IMR-90 (cell line): ENCODE data around the gene TENT5C. TPM values are rescaled to one million over a fixed set of nuclear protein-coding genes. Genes with fewer than 3 reads are reported as not detected.
A peak's percentile ranks its signal among the peaks of the same experiment; 100 is the strongest.

Experiments used
- ATAC-seq: fragments of 200-7000 bp; cut with Tn5 transposase; 2 replicates; pipeline ENCODE4 v1.9.1; 2020; ENCODE audit warnings: low read depth, mild to moderate bottlenecking, moderate library complexity
- BruUV-seq: library from RNA; stranded (reverse); fragments of 400-500 nt; replicated peaks from 2 replicates; lab custom pipeline; 2021; lab: Mats Ljungman, UMichigan
- CTCF ChIA-PET: fragments of 300-600 bp; formaldehyde crosslinking; extraction: SDS; loops from one replicate; lab custom pipeline; 2021; ENCODE audit warnings: antibody characterized with exemption; lab: Yijun Ruan, JAX
- POLR2A ChIA-PET: fragments of 300-600 bp; sonication (Branson Sonifier 250); formaldehyde crosslinking; loops from one replicate; lab custom pipeline; 2022; ENCODE audit warnings: antibody characterized with exemption; ENCODE audit not compliant: unreplicated experiment; lab: Charles Lee
- DNase-seq: peaks from one replicate; pipeline ENCODE4 v3.0.0; 2013
- H2AFZ ChIP-seq: replicated peaks from 2 replicates; pipeline ENCODE3; 2013; ENCODE audit warnings: low read length, mild to moderate bottlenecking; ENCODE audit not compliant: poor library complexity
- H2AK5ac ChIP-seq: 2 replicates; pipeline ENCODE4 v1.6.1; 2013; ENCODE audit warnings: low read depth, low read length, inconsistent platforms
- H2AK9ac ChIP-seq: replicated peaks from 2 replicates; pipeline ENCODE3; 2013; ENCODE audit warnings: mild to moderate bottlenecking, low read depth, low read length, moderate library complexity; ENCODE audit not compliant: poor library complexity
- H2BK120ac ChIP-seq: 2 replicates; pipeline ENCODE4 v1.6.1; 2013; ENCODE audit warnings: low read depth, low read length, inconsistent platforms
- H2BK15ac ChIP-seq: 3 replicates; pipeline ENCODE4 v1.6.1; 2013; ENCODE audit warnings: low read depth, low read length, inconsistent platforms
- H2BK20ac ChIP-seq: 2 replicates; pipeline ENCODE4 v1.6.1; 2013; ENCODE audit warnings: low read depth, mild to moderate bottlenecking, inconsistent platforms, low read length, moderate library complexity
- H2BK5ac ChIP-seq: 2 replicates; pipeline ENCODE4 v1.6.1; 2013; ENCODE audit warnings: mild to moderate bottlenecking, low read depth, low read length, inconsistent platforms; ENCODE audit not compliant: poor library complexity, severe bottlenecking
- H3K14ac ChIP-seq: replicated peaks from 2 replicates; pipeline ENCODE4 v1.6.1; 2013; ENCODE audit warnings: low read depth, low read length, inconsistent platforms
- H3K18ac ChIP-seq: 2 replicates; pipeline ENCODE4 v1.6.1; 2013; ENCODE audit warnings: low read depth, low read length, control low read depth
- H3K23ac ChIP-seq: 2 replicates; pipeline ENCODE4 v1.6.1; 2013; ENCODE audit warnings: low read depth, low read length, inconsistent platforms
- H3K27ac ChIP-seq: 2 replicates; pipeline ENCODE4 v1.5.1; 2013; ENCODE audit warnings: mild to moderate bottlenecking, control low read depth, low read length; ENCODE audit not compliant: insufficient read depth
- H3K27me3 ChIP-seq: 2 replicates; pipeline ENCODE4 v1.6.1; 2013; ENCODE audit warnings: low read length; ENCODE audit not compliant: control insufficient read depth, insufficient read depth
- H3K36me3 ChIP-seq: 2 replicates; pipeline ENCODE4 v1.6.1; 2013; ENCODE audit warnings: low read length, mixed read lengths; ENCODE audit not compliant: control insufficient read depth, insufficient read depth
- H3K4ac ChIP-seq: 2 replicates; pipeline ENCODE4 v1.6.1; 2013; ENCODE audit warnings: low read depth, low read length, inconsistent platforms
- H3K4me1 ChIP-seq: 2 replicates; pipeline ENCODE4 v1.6.1; 2013; ENCODE audit warnings: low read length, mixed read lengths; ENCODE audit not compliant: control insufficient read depth, insufficient read depth
- H3K4me2 ChIP-seq: 2 replicates; pipeline ENCODE4 v1.6.1; 2013; ENCODE audit warnings: low read depth, mild to moderate bottlenecking, control low read depth, low read length, moderate library complexity
- H3K4me3 ChIP-seq: 2 replicates; pipeline ENCODE4 v1.5.1; 2013; ENCODE audit warnings: low read depth, mild to moderate bottlenecking, control low read depth, low read length, moderate library complexity; ENCODE audit not compliant: insufficient read depth
- H3K56ac ChIP-seq: 2 replicates; pipeline ENCODE4 v1.6.1; 2013; ENCODE audit warnings: low read length, inconsistent platforms; ENCODE audit not compliant: insufficient read depth; ENCODE audit errors: extremely low read depth
- H3K79me1 ChIP-seq, 2 experiments: 2 replicates each; pipeline ENCODE4 v1.6.1; 2013; ENCODE audit warnings: low read length in 2 of 2, inconsistent platforms in 1 of 2, low read depth in 1 of 2
- H3K9ac ChIP-seq: 2 replicates; pipeline ENCODE4 v1.6.1; 2013; ENCODE audit warnings: low read depth, low read length, control low read depth
- H3K9me1 ChIP-seq: 2 replicates; pipeline ENCODE4 v1.6.1; 2013; ENCODE audit warnings: low read length, inconsistent platforms; ENCODE audit not compliant: insufficient read depth
- H3K9me3 ChIP-seq: 2 replicates; pipeline ENCODE4 v1.6.1; 2013; ENCODE audit warnings: low read length; ENCODE audit not compliant: control insufficient read depth, insufficient read depth
- H4K20me1 ChIP-seq: 2 replicates; pipeline ENCODE4 v1.6.1; 2013; ENCODE audit warnings: low read length, inconsistent platforms; ENCODE audit not compliant: insufficient read depth
- H4K5ac ChIP-seq: 2 replicates; pipeline ENCODE4 v1.6.1; 2013; ENCODE audit warnings: mild to moderate bottlenecking, low read depth, low read length, control low read depth
- H4K8ac ChIP-seq, 2 experiments: 2 replicates each; pipeline ENCODE4 v1.6.1; 2013; ENCODE audit warnings: low read depth in 2 of 2, low read length in 2 of 2, control low read depth in 1 of 2, inconsistent platforms in 1 of 2
- H4K91ac ChIP-seq: 2 replicates; pipeline ENCODE4 v1.6.1; 2013; ENCODE audit warnings: low read depth, low read length, inconsistent platforms; ENCODE audit not compliant: insufficient read depth
- BHLHE40 ChIP-seq: fragments of 150-350 bp; IDR thresholded peaks from 2 replicates; pipeline ENCODE4 v1.6.1; 2016; ENCODE audit warnings: mild to moderate bottlenecking, low read depth, low read length
- CEBPB ChIP-seq: IDR thresholded peaks from 2 replicates; pipeline ENCODE4 v1.6.1; 2012; ENCODE audit warnings: low read depth, low read length, improper control_type of control experiment
- CHD1 ChIP-seq: IDR thresholded peaks from 2 replicates; pipeline ENCODE4 v1.6.1; 2012; ENCODE audit warnings: low read depth, low read length, improper control_type of control experiment
- ELK1 ChIP-seq: fragments of 150-350 bp; IDR thresholded peaks from 2 replicates; pipeline ENCODE4 v1.6.1; 2016; ENCODE audit warnings: low read depth, mild to moderate bottlenecking, low read length, moderate library complexity, borderline replicate concordance
- FOS ChIP-seq: fragments of 150-350 bp; IDR thresholded peaks from 2 replicates; pipeline ENCODE4 v1.6.1; 2016; ENCODE audit warnings: low read depth, low read length
- MAFK ChIP-seq: IDR thresholded peaks from 2 replicates; pipeline ENCODE4 v1.6.1; 2012; ENCODE audit warnings: low read depth, low read length, improper control_type of control experiment
- MAZ ChIP-seq: IDR thresholded peaks from 2 replicates; pipeline ENCODE4 v1.6.1; 2012; ENCODE audit warnings: low read depth, mild to moderate bottlenecking, low read length, improper control_type of control experiment, moderate library complexity, borderline replicate concordance
- MXI1 ChIP-seq: IDR thresholded peaks from 2 replicates; pipeline ENCODE4 v1.6.1; 2012; ENCODE audit warnings: low read depth, mild to moderate bottlenecking, low read length, moderate library complexity, borderline replicate concordance
- NFE2L2 ChIP-seq: fragments of 150-350 bp; IDR thresholded peaks from 2 replicates; pipeline ENCODE4 v1.6.1; 2016; ENCODE audit warnings: low read depth, mild to moderate bottlenecking, low read length
- POLR2A ChIP-seq: IDR thresholded peaks from 2 replicates; pipeline ENCODE4 v1.6.1; 2012; ENCODE audit warnings: mild to moderate bottlenecking, low read depth, low read length
- RAD21 ChIP-seq: IDR thresholded peaks from 2 replicates; pipeline ENCODE4 v1.6.1; 2012; ENCODE audit warnings: low read length, improper control_type of control experiment
- RCOR1 ChIP-seq: IDR thresholded peaks from 2 replicates; pipeline ENCODE4 v1.6.1; 2012; ENCODE audit warnings: mild to moderate bottlenecking, low read length, improper control_type of control experiment; ENCODE audit not compliant: insufficient replicate concordance
- RFX5 ChIP-seq: IDR thresholded peaks from 2 replicates; pipeline ENCODE4 v1.8.0; 2012; ENCODE audit warnings: low read depth, mild to moderate bottlenecking, low read length, moderate library complexity
- SMC3 ChIP-seq: fragments of 150-350 bp; IDR thresholded peaks from 2 replicates; pipeline ENCODE4 v1.6.1; 2016; ENCODE audit warnings: low read depth, mild to moderate bottlenecking, antibody characterized with exemption, low read length, moderate library complexity
- WGBS, 2 experiments: methylation state at CpG; one replicate each; pipeline versions ENCODE4 v1.1.5 to v1.1.7; 2013; ENCODE audit warnings: missing lambda C conversion rate in 2 of 2; ENCODE audit not compliant: insufficient read length in 1 of 2; ENCODE audit errors: extremely low coverage in 2 of 2; 5-methylcytosine and 5-hydroxymethylcytosine counted together
- dilution Hi-C: fragments of 300-500 bp; cut with HindIII; formaldehyde crosslinking; loops from one replicate; pipeline ENCODE4 v1.14.3; 2018; ENCODE audit warnings: low sequenced_read_pairs; ENCODE audit not compliant: unreplicated experiment
- in situ Hi-C: fragments of 300-500 bp; cut with MboI; formaldehyde crosslinking; loops from 3 replicates; pipeline ENCODE4 v1.14.3; 2019; ENCODE audit warnings: low sequenced_read_pairs, inconsistent platforms, mixed read lengths
- intact Hi-C: fragments of 100-400 bp; cut with micrococcal nuclease; formaldehyde crosslinking; loops from 2 replicates; pipeline ENCODE4 v1.10.0; 2022
- polyA plus RNA-seq, 3 experiments: library from polyadenylated mRNA; depleted of rRNA; stranded (reverse); fragments of >200 nt; gene quantifications; 2 replicates each; pipeline ENCODE4 v1.2.3, GENCODE V29; 2012; ENCODE audit warnings: low replicate concordance in 1 of 3
- total RNA-seq: library from RNA; depleted of rRNA; stranded (reverse); fragments of >200 nt; gene quantifications from 2 replicates; pipeline ENCODE4 v1.2.3, GENCODE V29; 2012
- TF ChIP-seq, protein P1 (sequence below): conservative IDR thresholded peaks from 2 replicates; pipeline ENCODE4 v1.5.1; 2012; ENCODE audit warnings: mild to moderate bottlenecking, low read depth, low read length, improper control_type of control experiment
- TF ChIP-seq, protein P2 (sequence below): fragments of 150-350 bp; IDR thresholded peaks from 2 replicates; pipeline ENCODE4 v1.6.1; 2017; ENCODE audit warnings: mild to moderate bottlenecking, antibody characterized with exemption, low read length, low read depth

The TENT5C gene
- total and polyA plus RNA-seq, 2 of the 4 experiments (the other 2 are of a cell fraction), result 1.5 to 4.1 TPM

- POLR2A ChIA-PET, result no interaction called here
These were observed 66.9 kb downstream of the TENT5C start for GRCh38 chr1:117672756-117673155.

More at GRCh38 chr1:117672756-117673155, 66.9 kb downstream of the TENT5C start:
- Histone ChIP-seq H3K4me2 (no peak overlapping the region), H3K4ac (peak overlapping the region; percentile 31; the same call in 1 of the 2 replicates), H2BK5ac (peak overlapping the region; percentile 5), H3K4me1 (peaks cover 12% of the 10 kb centered on the region), H3K56ac (no peak overlapping the region), H4K5ac (no peak overlapping the region), H3K79me1 (no peaks in the 10 kb centered on the region), H2AK9ac (no peak overlapping the region), H4K20me1 (no peaks in the 10 kb centered on the region; the same call in 1 of the 2 replicates), H3K27me3 (no peaks in the 10 kb centered on the region), H4K91ac (no peak overlapping the region), H3K18ac (no peak overlapping the region), H4K8ac (no peak overlapping the region), H2BK20ac (peak overlapping the region; percentile 42; the same call in 1 of the 2 replicates), H3K9me1 (peaks cover 15% of the 10 kb centered on the region), H3K23ac (no peak overlapping the region), H3K27ac (no peak overlapping the region), H3K9ac (no peak overlapping the region), H2AFZ (no peak overlapping the region), H3K4me3 (no peak overlapping the region), H3K36me3 (no peaks in the 10 kb centered on the region), H3K14ac (no peak overlapping the region), H2BK15ac (no peak overlapping the region), H3K9me3 (no peaks in the 10 kb centered on the region), H2BK120ac (no peak overlapping the region), H2AK5ac (peak overlapping the region; percentile 54)
- ATAC-seq, result no peak
- TF ChIP-seq RAD21 (no peak), NFE2L2 (no peak), CEBPB (no peak), RCOR1 (no peak), RFX5 (no peak), SMC3 (no peak), CHD1 (no peak), ELK1 (no peak), BHLHE40 (no peak), FOS (no peak), MAFK (no peak), MAZ (no peak), POLR2A (no peak), MXI1 (no peak)
- TF ChIP-seq, protein P1, sequence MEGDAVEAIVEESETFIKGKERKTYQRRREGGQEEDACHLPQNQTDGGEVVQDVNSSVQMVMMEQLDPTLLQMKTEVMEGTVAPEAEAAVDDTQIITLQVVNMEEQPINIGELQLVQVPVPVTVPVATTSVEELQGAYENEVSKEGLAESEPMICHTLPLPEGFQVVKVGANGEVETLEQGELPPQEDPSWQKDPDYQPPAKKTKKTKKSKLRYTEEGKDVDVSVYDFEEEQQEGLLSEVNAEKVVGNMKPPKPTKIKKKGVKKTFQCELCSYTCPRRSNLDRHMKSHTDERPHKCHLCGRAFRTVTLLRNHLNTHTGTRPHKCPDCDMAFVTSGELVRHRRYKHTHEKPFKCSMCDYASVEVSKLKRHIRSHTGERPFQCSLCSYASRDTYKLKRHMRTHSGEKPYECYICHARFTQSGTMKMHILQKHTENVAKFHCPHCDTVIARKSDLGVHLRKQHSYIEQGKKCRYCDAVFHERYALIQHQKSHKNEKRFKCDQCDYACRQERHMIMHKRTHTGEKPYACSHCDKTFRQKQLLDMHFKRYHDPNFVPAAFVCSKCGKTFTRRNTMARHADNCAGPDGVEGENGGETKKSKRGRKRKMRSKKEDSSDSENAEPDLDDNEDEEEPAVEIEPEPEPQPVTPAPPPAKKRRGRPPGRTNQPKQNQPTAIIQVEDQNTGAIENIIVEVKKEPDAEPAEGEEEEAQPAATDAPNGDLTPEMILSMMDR, result no peak
- TF ChIP-seq, protein P2, sequence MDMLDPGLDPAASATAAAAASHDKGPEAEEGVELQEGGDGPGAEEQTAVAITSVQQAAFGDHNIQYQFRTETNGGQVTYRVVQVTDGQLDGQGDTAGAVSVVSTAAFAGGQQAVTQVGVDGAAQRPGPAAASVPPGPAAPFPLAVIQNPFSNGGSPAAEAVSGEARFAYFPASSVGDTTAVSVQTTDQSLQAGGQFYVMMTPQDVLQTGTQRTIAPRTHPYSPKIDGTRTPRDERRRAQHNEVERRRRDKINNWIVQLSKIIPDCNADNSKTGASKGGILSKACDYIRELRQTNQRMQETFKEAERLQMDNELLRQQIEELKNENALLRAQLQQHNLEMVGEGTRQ, result no peak
- in situ Hi-C loops, result no loop called here
- WGBS, 2 experiments, result no CpG with 5 or more reads among the region's 12 CpGs
- no peak for DNase-seq
- CTCF ChIA-PET, result no interaction called here
- intact Hi-C loops, result loop anchor here (5.0 kb wide), 1 partner anchor 1295 kb away; no protein-coding TSS in a partner anchor
- dilution Hi-C loops, result no loop called here
- BruUV-seq, result no TSS peak
